HEK293 (cell line): Measurements from ENCODE around the gene PDGFB.

Experiments
- BCL11A ChIP-seq: fragments of 450-650 bp; formaldehyde crosslinking; IDR thresholded peaks from 2 replicates; pipeline ENCODE4 v1.5.1; 2016; ENCODE audit warnings: low read depth, missing biosample characterization, missing genetic modification characterization
- GLIS2 ChIP-seq: fragments of 450-650 bp; formaldehyde crosslinking; IDR thresholded peaks from 2 replicates; pipeline ENCODE4 v1.5.1; 2016; ENCODE audit warnings: missing biosample characterization, missing genetic modification characterization
- KLF1 ChIP-seq: fragments of 450-650 bp; formaldehyde crosslinking; IDR thresholded peaks from 2 replicates; pipeline ENCODE4 v1.5.1; 2016; ENCODE audit warnings: missing biosample characterization, missing genetic modification characterization
- MYNN ChIP-seq: fragments of 450-650 bp; formaldehyde crosslinking; IDR thresholded peaks from 2 replicates; pipeline ENCODE4 v1.5.1; 2016; ENCODE audit warnings: missing biosample characterization, missing genetic modification characterization, borderline replicate concordance
- PATZ1 ChIP-seq: fragments of 450-650 bp; formaldehyde crosslinking; IDR thresholded peaks from 2 replicates; pipeline ENCODE4 v1.5.1; 2016; ENCODE audit warnings: missing biosample characterization, missing genetic modification characterization
- PRDM6 ChIP-seq: fragments of 450-650 bp; formaldehyde crosslinking; IDR thresholded peaks from 2 replicates; pipeline ENCODE4 v1.5.1; 2017; ENCODE audit warnings: missing biosample characterization, missing genetic modification characterization
- SETDB1 ChIP-seq: IDR thresholded peaks from one replicate; pipeline ENCODE4 v1.6.1; 2017; ENCODE audit warnings: mild to moderate bottlenecking, low read length, moderate library complexity, mixed read lengths; ENCODE audit not compliant: insufficient read length
- SP7 ChIP-seq: fragments of 450-650 bp; formaldehyde crosslinking; IDR thresholded peaks from 2 replicates; pipeline ENCODE4 v1.5.1; 2016; ENCODE audit warnings: missing biosample characterization, missing genetic modification characterization
- TSHZ1 ChIP-seq: fragments of 450-650 bp; formaldehyde crosslinking; IDR thresholded peaks from 2 replicates; pipeline ENCODE4 v1.5.1; 2016; ENCODE audit warnings: missing biosample characterization, missing genetic modification characterization, borderline replicate concordance
- ZBTB20 ChIP-seq: fragments of 450-650 bp; formaldehyde crosslinking; IDR thresholded peaks from 2 replicates; pipeline ENCODE4 v1.5.1; 2016; ENCODE audit warnings: missing biosample characterization, missing genetic modification characterization
- ZBTB21 ChIP-seq: fragments of 450-650 bp; formaldehyde crosslinking; IDR thresholded peaks from 2 replicates; pipeline ENCODE4 v1.5.1; 2017; ENCODE audit warnings: missing biosample characterization, missing genetic modification characterization
- ZEB2 ChIP-seq: fragments of 450-650 bp; formaldehyde crosslinking; IDR thresholded peaks from 2 replicates; pipeline ENCODE4 v1.5.1; 2016; ENCODE audit warnings: missing biosample characterization, missing genetic modification characterization
- ZIC2 ChIP-seq: fragments of 450-650 bp; formaldehyde crosslinking; IDR thresholded peaks from 2 replicates; pipeline ENCODE4 v1.5.1; 2016; ENCODE audit warnings: missing biosample characterization, missing genetic modification characterization
- ZNF2 ChIP-seq: fragments of 450-650 bp; formaldehyde crosslinking; IDR thresholded peaks from 2 replicates; pipeline ENCODE4 v1.5.1; 2016; ENCODE audit warnings: missing biosample characterization, missing genetic modification characterization
- ZNF239 ChIP-seq: fragments of 450-650 bp; formaldehyde crosslinking; IDR thresholded peaks from 2 replicates; pipeline ENCODE4 v1.5.1; 2016; ENCODE audit warnings: missing biosample characterization, missing genetic modification characterization
- ZNF26 ChIP-seq: fragments of 450-650 bp; formaldehyde crosslinking; IDR thresholded peaks from 2 replicates; pipeline ENCODE4 v1.5.1; 2016; ENCODE audit warnings: missing biosample characterization, missing genetic modification characterization
- ZNF274 ChIP-seq, 2 experiments: fragments of 200-500 bp in 1 of 2; fragments of 450-650 bp in 1 of 2; sonication (Bioruptor generic) in 1 of 2; formaldehyde crosslinking in 1 of 2; IDR thresholded peaks; 2 replicates each; pipeline versions ENCODE4 v1.5.1 to v1.6.1; 2014 to 2016; ENCODE audit warnings: borderline replicate concordance in 1 of 2, inconsistent platforms in 1 of 2, low read length in 1 of 2, missing biosample characterization in 1 of 2, missing genetic modification characterization in 1 of 2
- ZNF366 ChIP-seq: fragments of 450-650 bp; formaldehyde crosslinking; conservative IDR thresholded peaks from 2 replicates; pipeline ENCODE4 v1.5.1; 2016; ENCODE audit warnings: missing biosample characterization, missing genetic modification characterization
- ZNF398 ChIP-seq: fragments of 450-650 bp; formaldehyde crosslinking; IDR thresholded peaks from 2 replicates; pipeline ENCODE4 v1.5.1; 2017; ENCODE audit warnings: missing biosample characterization, missing genetic modification characterization
- ZNF514 ChIP-seq: fragments of 450-650 bp; formaldehyde crosslinking; IDR thresholded peaks from 2 replicates; pipeline ENCODE4 v1.5.1; 2016; ENCODE audit warnings: missing biosample characterization, missing genetic modification characterization
- ZNF629 ChIP-seq: fragments of 450-650 bp; formaldehyde crosslinking; IDR thresholded peaks from 2 replicates; pipeline ENCODE4 v1.5.1; 2017; ENCODE audit warnings: missing biosample characterization, missing genetic modification characterization
- ZNF645 ChIP-seq: fragments of 450-650 bp; formaldehyde crosslinking; IDR thresholded peaks from 2 replicates; pipeline ENCODE4; 2016; ENCODE audit warnings: missing biosample characterization, missing genetic modification characterization
- ZSCAN16 ChIP-seq: fragments of 450-650 bp; formaldehyde crosslinking; IDR thresholded peaks from 2 replicates; pipeline ENCODE4 v1.5.1; 2016; ENCODE audit warnings: missing biosample characterization, missing genetic modification characterization
- ZXDB ChIP-seq: fragments of 450-650 bp; formaldehyde crosslinking; IDR thresholded peaks from 2 replicates; pipeline ENCODE4 v1.5.1; 2016; ENCODE audit warnings: missing biosample characterization, missing genetic modification characterization
- TF ChIP-seq, protein P1 (sequence below): fragments of 450-650 bp; formaldehyde crosslinking; IDR thresholded peaks from 2 replicates; pipeline ENCODE4 v1.5.1; 2016; ENCODE audit warnings: missing biosample characterization, missing genetic modification characterization

The PDGFB gene

GRCh38 chr22:39174498-39175352, 70.1 kb downstream of the PDGFB start (continued):
- TF ChIP-seq ZNF398 (tag by site-specific recombination) = peak; percentile 85
- TF ChIP-seq, protein P1, sequence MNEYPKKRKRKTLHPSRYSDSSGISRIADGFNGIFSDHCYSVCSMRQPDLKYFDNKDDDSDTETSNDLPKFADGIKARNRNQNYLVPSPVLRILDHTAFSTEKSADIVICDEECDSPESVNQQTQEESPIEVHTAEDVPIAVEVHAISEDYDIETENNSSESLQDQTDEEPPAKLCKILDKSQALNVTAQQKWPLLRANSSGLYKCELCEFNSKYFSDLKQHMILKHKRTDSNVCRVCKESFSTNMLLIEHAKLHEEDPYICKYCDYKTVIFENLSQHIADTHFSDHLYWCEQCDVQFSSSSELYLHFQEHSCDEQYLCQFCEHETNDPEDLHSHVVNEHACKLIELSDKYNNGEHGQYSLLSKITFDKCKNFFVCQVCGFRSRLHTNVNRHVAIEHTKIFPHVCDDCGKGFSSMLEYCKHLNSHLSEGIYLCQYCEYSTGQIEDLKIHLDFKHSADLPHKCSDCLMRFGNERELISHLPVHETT (tag by site-specific recombination) = peak; percentile 14; the same call in 1 of the 2 replicates
- TF ChIP-seq ZEB2 (tag by site-specific recombination) = peak; percentile 78; the same call in 1 of the 2 replicates
- no peak for TF ChIP-seq ZBTB20
- no peak for TF ChIP-seq ZNF2 (tag by site-specific recombination)
- TF ChIP-seq MYNN (tag by site-specific recombination) = no peak
- peak; percentile 43; the same call in 1 of the 2 replicates for TF ChIP-seq ZNF366
- peak; percentile 73 for TF ChIP-seq SP7
- TF ChIP-seq KLF1 (tag by site-specific recombination) = no peak
- TF ChIP-seq PRDM6 (tag by site-specific recombination) = no peak
- no peak for TF ChIP-seq ZNF239 (tag by site-specific recombination)
- peak; percentile 93 for TF ChIP-seq ZIC2
- TF ChIP-seq GLIS2 = peak; percentile 94
- no peak for TF ChIP-seq ZNF645 (tag by site-specific recombination)
- TF ChIP-seq SETDB1 = no peak
- peak; percentile 94 for TF ChIP-seq ZNF629 (tag by site-specific recombination)
- no peak for TF ChIP-seq ZNF514 (tag by site-specific recombination)
- TF ChIP-seq BCL11A = peak; percentile 58; the same call in 1 of the 2 replicates
- TF ChIP-seq ZNF26 = no peak
- TF ChIP-seq TSHZ1 = 0 out of 2 replicates have a peak, but pooled peaks have one; percentile 7
- TF ChIP-seq ZSCAN16 (tag by site-specific recombination) = no peak
- 0 out of 2 replicates have a peak, but pooled peaks have one; percentile 50 for TF ChIP-seq ZXDB
- TF ChIP-seq PATZ1 (tag by site-specific recombination) = peak; percentile 91
- no peak for TF ChIP-seq ZNF274 (IDR thresholded peaks at IDR 0.05; ENCODE audit: low read length)
- no peak for TF ChIP-seq ZNF274 (tag by site-specific recombination; IDR thresholded peaks at IDR 0.05; ENCODE audit: borderline replicate concordance)
- TF ChIP-seq ZBTB21 (tag by site-specific recombination) = peak; percentile 91
